H1 (cell line): ENCODE measurements around the gene WDSUB1. TPM values are rescaled to one million over a fixed set of nuclear protein-coding genes. Genes with fewer than 3 reads are reported as not detected.

Source experiments
- CEBPB ChIP-seq: IDR thresholded peaks from 2 replicates; pipeline ENCODE4 v1.6.1; 2012; ENCODE audit warnings: low read depth, low read length
- CHD2 ChIP-seq: IDR thresholded peaks from 2 replicates; pipeline ENCODE4 v1.6.1; 2012; ENCODE audit warnings: low read length, improper control_type of control experiment
- GTF2F1 ChIP-seq: IDR thresholded peaks from 2 replicates; pipeline ENCODE4 v1.6.1; 2012; ENCODE audit warnings: low read depth, low read length, improper control_type of control experiment, borderline replicate concordance
- SIRT6 ChIP-seq: IDR thresholded peaks from one replicate; pipeline ENCODE4 v1.7.1; 2012; ENCODE audit warnings: low read length, inconsistent platforms
- SP1 ChIP-seq: IDR thresholded peaks from 2 replicates; pipeline ENCODE4 v1.6.1; 2011; ENCODE audit warnings: low read depth, low read length
- polyA plus RNA-seq, 7 experiments: library from polyadenylated mRNA; depleted of rRNA in 3 of 7; stranded (reverse) in 5 of 7; unstranded in 2 of 7; fragments of >200 nt in 5 of 7; fragments of 200-250 nt in 2 of 7; gene quantifications; 1 replicate in 5 of 7; 2 replicates in 1 of 7; 4 replicates in 1 of 7; pipeline versions ENCODE4 v1.2.1 to v1.2.3, GENCODE V29; 2011 to 2013; ENCODE audit warnings: missing spikeins in 2 of 7, mixed read lengths in 2 of 7
- total RNA-seq: library from RNA; stranded (reverse); fragmentation: NEBNext Ultra II Directional; extraction: Animal tissue kit (Norgen Biotek cat#: 25700); gene quantifications from 2 replicates; pipeline ENCODE4 v1.2.1, GENCODE V29; 2021
- TF ChIP-seq, protein P1 (sequence below): IDR thresholded peaks from 2 replicates; pipeline ENCODE4 v1.6.1; 2011; ENCODE audit warnings: low read length, improper control_type of control experiment
- TF ChIP-seq, protein P2 (sequence below): fragments of 300-600 bp; sonication (generic); IDR thresholded peaks from 2 replicates; pipeline ENCODE4 v1.7.1; 2012; ENCODE audit warnings: low read length, moderate library complexity, mild to moderate bottlenecking, inconsistent platforms; ENCODE audit not compliant: insufficient replicate concordance
- TF ChIP-seq, protein P3 (sequence below): IDR thresholded peaks from 2 replicates; pipeline ENCODE4 v1.6.1; 2012; ENCODE audit warnings: inconsistent platforms

Gene WDSUB1
- total and polyA plus RNA-seq, 2 of the 8 experiments (the other 6 are each of a cell fraction or from before 2014, with no cell fraction given) = 5.5 to 8.0 TPM

DNA sequence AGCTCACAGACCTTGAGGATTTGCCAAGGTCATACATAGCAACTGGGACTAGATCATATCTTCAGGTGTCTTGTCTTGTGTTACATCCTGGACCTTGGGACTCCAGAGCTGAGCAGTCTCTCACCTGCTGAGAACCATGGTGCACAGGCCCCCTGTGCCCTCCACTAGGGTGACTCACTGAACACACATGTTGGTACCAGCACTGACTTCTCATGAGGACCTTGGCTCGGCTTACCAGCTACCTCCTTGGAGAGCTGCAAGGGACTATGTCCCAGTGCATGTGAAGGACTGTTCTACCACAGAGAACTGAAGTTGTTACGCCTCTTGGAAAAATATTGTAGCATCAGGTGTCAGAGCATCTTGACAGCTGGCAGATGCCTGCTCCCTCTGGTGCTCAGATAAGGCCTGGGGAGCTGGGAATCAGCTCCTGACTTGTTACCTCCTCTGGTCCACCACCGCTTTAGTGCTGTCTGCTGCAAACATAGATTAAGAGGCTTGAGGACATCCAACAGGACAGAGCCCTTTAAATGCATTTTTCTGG lies 72.1 kb downstream of the WDSUB1 start (continued):
- TF ChIP-seq, protein P1, sequence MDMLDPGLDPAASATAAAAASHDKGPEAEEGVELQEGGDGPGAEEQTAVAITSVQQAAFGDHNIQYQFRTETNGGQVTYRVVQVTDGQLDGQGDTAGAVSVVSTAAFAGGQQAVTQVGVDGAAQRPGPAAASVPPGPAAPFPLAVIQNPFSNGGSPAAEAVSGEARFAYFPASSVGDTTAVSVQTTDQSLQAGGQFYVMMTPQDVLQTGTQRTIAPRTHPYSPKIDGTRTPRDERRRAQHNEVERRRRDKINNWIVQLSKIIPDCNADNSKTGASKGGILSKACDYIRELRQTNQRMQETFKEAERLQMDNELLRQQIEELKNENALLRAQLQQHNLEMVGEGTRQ = no peak
- TF ChIP-seq CHD2 (no peak), SIRT6 (no peak), CEBPB (no peak), SP1 (no peak), GTF2F1 (no peak)
- TF ChIP-seq, protein P2, sequence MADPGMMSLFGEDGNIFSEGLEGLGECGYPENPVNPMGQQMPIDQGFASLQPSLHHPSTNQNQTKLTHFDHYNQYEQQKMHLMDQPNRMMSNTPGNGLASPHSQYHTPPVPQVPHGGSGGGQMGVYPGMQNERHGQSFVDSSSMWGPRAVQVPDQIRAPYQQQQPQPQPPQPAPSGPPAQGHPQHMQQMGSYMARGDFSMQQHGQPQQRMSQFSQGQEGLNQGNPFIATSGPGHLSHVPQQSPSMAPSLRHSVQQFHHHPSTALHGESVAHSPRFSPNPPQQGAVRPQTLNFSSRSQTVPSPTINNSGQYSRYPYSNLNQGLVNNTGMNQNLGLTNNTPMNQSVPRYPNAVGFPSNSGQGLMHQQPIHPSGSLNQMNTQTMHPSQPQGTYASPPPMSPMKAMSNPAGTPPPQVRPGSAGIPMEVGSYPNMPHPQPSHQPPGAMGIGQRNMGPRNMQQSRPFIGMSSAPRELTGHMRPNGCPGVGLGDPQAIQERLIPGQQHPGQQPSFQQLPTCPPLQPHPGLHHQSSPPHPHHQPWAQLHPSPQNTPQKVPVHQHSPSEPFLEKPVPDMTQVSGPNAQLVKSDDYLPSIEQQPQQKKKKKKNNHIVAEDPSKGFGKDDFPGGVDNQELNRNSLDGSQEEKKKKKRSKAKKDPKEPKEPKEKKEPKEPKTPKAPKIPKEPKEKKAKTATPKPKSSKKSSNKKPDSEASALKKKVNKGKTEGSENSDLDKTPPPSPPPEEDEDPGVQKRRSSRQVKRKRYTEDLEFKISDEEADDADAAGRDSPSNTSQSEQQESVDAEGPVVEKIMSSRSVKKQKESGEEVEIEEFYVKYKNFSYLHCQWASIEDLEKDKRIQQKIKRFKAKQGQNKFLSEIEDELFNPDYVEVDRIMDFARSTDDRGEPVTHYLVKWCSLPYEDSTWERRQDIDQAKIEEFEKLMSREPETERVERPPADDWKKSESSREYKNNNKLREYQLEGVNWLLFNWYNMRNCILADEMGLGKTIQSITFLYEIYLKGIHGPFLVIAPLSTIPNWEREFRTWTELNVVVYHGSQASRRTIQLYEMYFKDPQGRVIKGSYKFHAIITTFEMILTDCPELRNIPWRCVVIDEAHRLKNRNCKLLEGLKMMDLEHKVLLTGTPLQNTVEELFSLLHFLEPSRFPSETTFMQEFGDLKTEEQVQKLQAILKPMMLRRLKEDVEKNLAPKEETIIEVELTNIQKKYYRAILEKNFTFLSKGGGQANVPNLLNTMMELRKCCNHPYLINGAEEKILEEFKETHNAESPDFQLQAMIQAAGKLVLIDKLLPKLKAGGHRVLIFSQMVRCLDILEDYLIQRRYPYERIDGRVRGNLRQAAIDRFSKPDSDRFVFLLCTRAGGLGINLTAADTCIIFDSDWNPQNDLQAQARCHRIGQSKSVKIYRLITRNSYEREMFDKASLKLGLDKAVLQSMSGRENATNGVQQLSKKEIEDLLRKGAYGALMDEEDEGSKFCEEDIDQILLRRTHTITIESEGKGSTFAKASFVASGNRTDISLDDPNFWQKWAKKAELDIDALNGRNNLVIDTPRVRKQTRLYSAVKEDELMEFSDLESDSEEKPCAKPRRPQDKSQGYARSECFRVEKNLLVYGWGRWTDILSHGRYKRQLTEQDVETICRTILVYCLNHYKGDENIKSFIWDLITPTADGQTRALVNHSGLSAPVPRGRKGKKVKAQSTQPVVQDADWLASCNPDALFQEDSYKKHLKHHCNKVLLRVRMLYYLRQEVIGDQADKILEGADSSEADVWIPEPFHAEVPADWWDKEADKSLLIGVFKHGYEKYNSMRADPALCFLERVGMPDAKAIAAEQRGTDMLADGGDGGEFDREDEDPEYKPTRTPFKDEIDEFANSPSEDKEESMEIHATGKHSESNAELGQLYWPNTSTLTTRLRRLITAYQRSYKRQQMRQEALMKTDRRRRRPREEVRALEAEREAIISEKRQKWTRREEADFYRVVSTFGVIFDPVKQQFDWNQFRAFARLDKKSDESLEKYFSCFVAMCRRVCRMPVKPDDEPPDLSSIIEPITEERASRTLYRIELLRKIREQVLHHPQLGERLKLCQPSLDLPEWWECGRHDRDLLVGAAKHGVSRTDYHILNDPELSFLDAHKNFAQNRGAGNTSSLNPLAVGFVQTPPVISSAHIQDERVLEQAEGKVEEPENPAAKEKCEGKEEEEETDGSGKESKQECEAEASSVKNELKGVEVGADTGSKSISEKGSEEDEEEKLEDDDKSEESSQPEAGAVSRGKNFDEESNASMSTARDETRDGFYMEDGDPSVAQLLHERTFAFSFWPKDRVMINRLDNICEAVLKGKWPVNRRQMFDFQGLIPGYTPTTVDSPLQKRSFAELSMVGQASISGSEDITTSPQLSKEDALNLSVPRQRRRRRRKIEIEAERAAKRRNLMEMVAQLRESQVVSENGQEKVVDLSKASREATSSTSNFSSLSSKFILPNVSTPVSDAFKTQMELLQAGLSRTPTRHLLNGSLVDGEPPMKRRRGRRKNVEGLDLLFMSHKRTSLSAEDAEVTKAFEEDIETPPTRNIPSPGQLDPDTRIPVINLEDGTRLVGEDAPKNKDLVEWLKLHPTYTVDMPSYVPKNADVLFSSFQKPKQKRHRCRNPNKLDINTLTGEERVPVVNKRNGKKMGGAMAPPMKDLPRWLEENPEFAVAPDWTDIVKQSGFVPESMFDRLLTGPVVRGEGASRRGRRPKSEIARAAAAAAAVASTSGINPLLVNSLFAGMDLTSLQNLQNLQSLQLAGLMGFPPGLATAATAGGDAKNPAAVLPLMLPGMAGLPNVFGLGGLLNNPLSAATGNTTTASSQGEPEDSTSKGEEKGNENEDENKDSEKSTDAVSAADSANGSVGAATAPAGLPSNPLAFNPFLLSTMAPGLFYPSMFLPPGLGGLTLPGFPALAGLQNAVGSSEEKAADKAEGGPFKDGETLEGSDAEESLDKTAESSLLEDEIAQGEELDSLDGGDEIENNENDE = no peak
- TF ChIP-seq, protein P3, sequence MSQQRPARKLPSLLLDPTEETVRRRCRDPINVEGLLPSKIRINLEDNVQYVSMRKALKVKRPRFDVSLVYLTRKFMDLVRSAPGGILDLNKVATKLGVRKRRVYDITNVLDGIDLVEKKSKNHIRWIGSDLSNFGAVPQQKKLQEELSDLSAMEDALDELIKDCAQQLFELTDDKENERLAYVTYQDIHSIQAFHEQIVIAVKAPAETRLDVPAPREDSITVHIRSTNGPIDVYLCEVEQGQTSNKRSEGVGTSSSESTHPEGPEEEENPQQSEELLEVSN = no peak
- TF ChIP-seq, all 59 proteins: peak for 0
